HFFc6 (cell line): ENCODE results near the gene MEGF10. TPM values are rescaled to one million over a fixed set of nuclear protein-coding genes. Genes with fewer than 3 reads are reported as not detected.
A peak's percentile ranks its signal among the peaks of the same experiment; 100 is the strongest.

ENCODE experiments used
- DNase-seq: peaks from one replicate; pipeline ENCODE4 v3.0.0-alpha.2; 2018
- H3K27ac Mint-ChIP-seq: 2 replicates; pipeline ENCODE4 v1.8.0; 2020; ENCODE audit warnings: mild to moderate bottlenecking, mixed read lengths
- H3K27me3 Mint-ChIP-seq: 2 replicates; pipeline ENCODE4 v1.8.0; 2021; ENCODE audit warnings: mild to moderate bottlenecking, moderate library complexity, mixed read lengths; ENCODE audit not compliant: insufficient read depth
- H3K36me3 Mint-ChIP-seq: 2 replicates; pipeline ENCODE4 v1.8.0; 2021; ENCODE audit warnings: low read depth, mixed read lengths
- H3K4me1 Mint-ChIP-seq: 2 replicates; pipeline ENCODE4 v1.8.0; 2020; ENCODE audit warnings: low read depth, mixed read lengths
- H3K4me3 Mint-ChIP-seq: 2 replicates; pipeline ENCODE4 v1.8.0; 2020; ENCODE audit warnings: mild to moderate bottlenecking, moderate library complexity, mixed read lengths
- H3K9me3 Mint-ChIP-seq: 2 replicates; pipeline ENCODE4 v1.8.0; 2020; ENCODE audit warnings: mild to moderate bottlenecking, mixed read lengths
- CTCF ChIP-seq: fragments of 200-600 bp; sonication (generic); IDR thresholded peaks from 2 replicates; pipeline ENCODE4 v1.5.0; 2021; ENCODE audit warnings: antibody characterized with exemption, mild to moderate bottlenecking
- total RNA-seq, 6 experiments: library from RNA; stranded (reverse); fragmentation: NEBNext Ultra II Directional; extraction: Animal tissue kit (Norgen Biotek cat#: 25700); gene quantifications; 2 replicates in 1 of 6; 3 replicates in 5 of 6; pipeline ENCODE4 v1.2.3, GENCODE V29; 2021

The MEGF10 gene
- total RNA-seq, 6 experiments from 2014 or later, result not detected

- H3K36me3 Mint-ChIP-seq, result no peaks in the 10 kb centered on the region
- no peak for DNase-seq
- peaks cover 14% of the 10 kb centered on the region for H3K27me3 Mint-ChIP-seq
- no peak for TF ChIP-seq CTCF
- H3K4me3 Mint-ChIP-seq, result no peak overlapping the region
- H3K4me1 Mint-ChIP-seq, result peaks cover 10% of the 10 kb centered on the region
- no peaks in the 10 kb centered on the region for H3K9me3 Mint-ChIP-seq
- no peak overlapping the region for H3K27ac Mint-ChIP-seq
Observed at GRCh38 chr5:127367029-127367428, 76.4 kb downstream of the MEGF10 start.

- H3K9me3 Mint-ChIP-seq, result no peaks in the 10 kb centered on the region
- DNase-seq, result no peak
- no peaks in the 10 kb centered on the region for H3K36me3 Mint-ChIP-seq
- no peak overlapping the region for H3K4me3 Mint-ChIP-seq
- no peak overlapping the region for H3K27ac Mint-ChIP-seq
- TF ChIP-seq CTCF, result no peak
- H3K4me1 Mint-ChIP-seq, result peaks cover 10% of the 10 kb centered on the region
- peaks cover 14% of the 10 kb centered on the region for H3K27me3 Mint-ChIP-seq
Observed at GRCh38 chr5:127367946-127368465, 77.4 kb downstream of the MEGF10 start.

- Mint-ChIP-seq H3K4me3 (no peak overlapping the region), H3K36me3 (no peaks in the 10 kb centered on the region), H3K4me1 (peaks cover 10% of the 10 kb centered on the region), H3K27ac (no peak overlapping the region), H3K9me3 (no peaks in the 10 kb centered on the region), H3K27me3 (peaks cover 17% of the 10 kb centered on the region)
- no peak for TF ChIP-seq CTCF
- DNase-seq, result no peak
Observed at GRCh38 chr5:127369796-127370195, 79.2 kb downstream of the MEGF10 start.

- Mint-ChIP-seq H3K4me1 (peaks cover 10% of the 10 kb centered on the region), H3K36me3 (no peaks in the 10 kb centered on the region), H3K27me3 (peaks cover 17% of the 10 kb centered on the region), H3K27ac (no peak overlapping the region), H3K9me3 (no peaks in the 10 kb centered on the region), H3K4me3 (no peak overlapping the region)
- no peak for DNase-seq
- TF ChIP-seq CTCF, result no peak
Observed at GRCh38 chr5:127370631-127371030, 80.0 kb downstream of the MEGF10 start.

GRCh38 chr5:127373858-127374491 lies 83.4 kb downstream of the MEGF10 start:
- Mint-ChIP-seq H3K9me3 (no peaks in the 10 kb centered on the region), H3K27ac (no peak overlapping the region), H3K4me3 (no peak overlapping the region), H3K27me3 (peaks cover 11% of the 10 kb centered on the region), H3K4me1 (peaks cover 10% of the 10 kb centered on the region), H3K36me3 (no peaks in the 10 kb centered on the region)
- DNase-seq, result no peak
- TF ChIP-seq CTCF, result peak; percentile 63
